Measurements from ENCODE around the gene NFIA.

The NFIA gene

DNA sequence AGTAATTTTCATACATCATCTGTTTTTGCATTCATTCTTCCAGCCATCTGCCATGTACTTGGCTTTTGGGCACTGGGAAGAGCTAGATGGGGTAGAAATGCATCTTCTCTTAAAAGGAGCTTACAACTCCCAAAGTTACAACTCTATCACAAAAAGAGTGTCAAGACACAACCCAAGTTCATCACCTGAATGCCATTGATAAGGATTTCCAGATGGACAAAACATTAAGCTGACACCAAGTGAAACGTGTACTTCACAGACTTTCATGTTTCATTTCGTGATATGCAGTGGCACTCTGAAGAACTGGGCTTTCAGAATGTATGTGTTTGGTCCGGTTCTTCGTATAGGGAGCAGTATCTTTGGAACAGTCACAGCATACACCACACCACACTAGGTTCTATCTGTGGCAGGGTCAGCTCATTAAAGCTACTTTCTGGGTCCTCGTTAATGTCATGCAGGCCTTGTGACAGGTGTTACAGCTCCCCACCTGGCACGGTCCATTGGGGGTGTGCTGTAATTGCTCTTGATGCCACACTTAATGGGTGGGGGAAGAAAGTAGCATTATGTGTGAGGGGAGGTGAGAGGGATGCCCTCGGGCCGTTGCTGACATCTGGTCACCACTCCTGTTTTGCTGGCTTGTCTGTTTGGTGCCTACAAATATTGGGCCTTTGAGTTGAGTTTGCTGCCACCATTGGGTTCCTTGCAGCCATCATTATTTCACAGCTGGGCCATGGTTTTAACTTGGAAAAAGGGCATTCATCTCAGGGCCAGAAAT is 164.9 kb downstream of the NFIA start:
- no peak for DNase-seq (ENCODE audit: low read depth)

GRCh38 chr1:61247881-61248752 is 165.8 kb downstream of the NFIA start:
- no peak for DNase-seq (ENCODE audit: low read depth)

DNA sequence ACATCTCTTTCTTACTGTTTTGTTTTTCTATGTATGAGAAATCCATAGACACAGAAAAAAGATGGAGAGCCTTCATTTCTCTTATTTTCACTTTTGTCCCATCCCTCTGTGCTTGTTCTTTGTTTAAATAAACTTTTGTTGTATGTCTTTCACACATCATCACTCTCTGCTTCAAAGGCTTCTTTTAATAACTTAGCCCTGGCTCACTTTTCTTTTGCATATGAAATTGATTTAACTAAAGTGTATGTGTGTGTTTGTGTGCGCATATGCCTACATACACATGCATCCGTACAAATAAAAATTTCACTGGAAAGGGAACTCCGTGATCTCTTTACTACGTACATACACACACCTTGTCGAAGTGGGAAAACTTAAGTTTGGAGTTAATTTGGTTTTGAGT is 168.6 kb downstream of the NFIA start:
- DNase-seq (ENCODE audit: low read depth): no peak

DNA sequence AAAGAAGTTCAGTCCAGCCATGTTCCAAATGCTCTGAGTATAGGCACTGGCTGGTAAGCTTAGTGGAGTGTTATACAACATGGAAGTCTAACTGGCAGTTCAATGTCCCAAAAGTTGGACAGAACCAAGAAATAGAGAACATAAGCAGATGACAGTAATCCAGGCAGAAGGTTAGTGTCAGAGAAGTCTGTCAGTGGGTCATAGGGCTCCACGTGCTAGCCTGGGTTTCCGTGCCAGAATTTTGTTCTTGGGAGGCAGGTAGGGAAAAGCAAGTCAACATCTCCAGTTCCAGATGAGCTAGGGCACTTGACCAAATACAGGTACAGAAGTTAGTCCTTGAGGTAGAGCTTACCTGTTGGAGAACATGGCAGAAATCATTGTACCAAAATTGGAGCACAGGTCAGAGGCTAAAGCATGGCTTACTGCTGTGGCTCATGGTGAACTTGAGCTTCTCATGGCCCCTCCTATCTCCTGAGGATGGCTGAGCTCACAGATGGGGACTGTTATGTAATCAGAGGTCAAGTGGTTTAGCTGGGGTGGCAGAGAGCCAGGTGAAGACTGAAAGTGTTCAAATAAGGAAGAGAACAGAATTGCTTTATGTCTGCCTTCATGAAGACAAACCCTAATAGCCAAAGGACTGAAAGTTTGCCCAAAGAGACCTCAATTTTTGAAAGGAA is 170.8 kb downstream of the NFIA start:
- DNase-seq (ENCODE audit: low read depth): no peak

- no peak for DNase-seq (ENCODE audit: low read depth)
Observed at GRCh38 chr1:61253912-61254633, 171.7 kb downstream of the NFIA start.

GRCh38 chr1:61254634-61255357 is 172.4 kb downstream of the NFIA start:
- DNase-seq (ENCODE audit: low read depth): no peak

DNA sequence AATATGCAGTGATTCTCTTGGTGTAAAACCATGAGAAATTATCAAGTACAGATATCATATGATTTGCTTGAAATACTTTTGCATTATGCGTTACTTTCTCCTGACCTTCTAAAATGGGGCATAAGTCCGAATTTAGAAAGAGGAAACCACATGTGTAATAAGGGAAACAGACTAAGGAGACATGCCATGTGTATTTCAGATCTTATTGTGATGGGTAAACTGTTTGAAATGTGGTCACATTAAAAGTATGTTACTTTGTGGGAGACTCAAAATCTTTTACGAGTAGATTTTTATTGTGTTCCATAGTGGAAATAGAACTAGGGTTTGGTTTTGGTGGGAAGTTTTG is 173.0 kb downstream of the NFIA start:
- no peak for DNase-seq (ENCODE audit: low read depth)

DNA sequence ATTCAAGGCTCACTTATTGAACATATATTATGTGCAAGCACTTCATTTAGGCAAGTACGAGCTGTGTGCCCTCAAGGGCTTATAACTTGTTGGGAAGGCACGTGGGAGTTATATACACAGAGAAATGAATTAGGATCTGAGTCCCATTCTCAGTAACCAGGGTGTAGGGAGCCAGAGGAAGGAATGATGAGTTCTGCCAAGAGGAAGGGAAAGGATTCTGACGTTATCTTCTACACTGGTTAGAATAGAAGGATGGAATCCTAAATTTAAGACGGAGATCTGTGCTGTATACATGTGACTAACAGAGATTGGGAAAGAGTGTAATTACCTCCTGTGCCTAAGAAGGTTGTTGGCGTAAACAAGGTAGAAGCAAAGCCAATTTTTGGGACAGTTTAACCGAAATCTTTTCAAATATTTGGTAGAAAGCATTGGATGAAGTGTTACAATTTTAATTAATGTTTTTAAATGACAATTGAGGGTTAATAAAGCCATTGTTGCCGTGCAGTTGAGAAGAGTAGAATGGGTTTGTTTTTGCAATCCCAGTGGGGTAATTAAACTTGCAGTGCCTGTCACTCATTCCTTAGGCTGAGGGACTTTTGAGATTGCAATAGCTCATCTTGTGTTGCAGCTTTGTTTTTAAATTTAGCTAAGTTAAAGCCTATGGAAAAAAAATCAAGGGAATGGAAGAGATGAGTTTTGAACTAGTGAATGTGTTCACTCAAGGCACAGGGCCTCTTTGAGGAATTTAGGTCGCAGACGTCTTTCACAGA is 177.2 kb downstream of the NFIA start:
- DNase-seq (ENCODE audit: low read depth): no peak

DNA sequence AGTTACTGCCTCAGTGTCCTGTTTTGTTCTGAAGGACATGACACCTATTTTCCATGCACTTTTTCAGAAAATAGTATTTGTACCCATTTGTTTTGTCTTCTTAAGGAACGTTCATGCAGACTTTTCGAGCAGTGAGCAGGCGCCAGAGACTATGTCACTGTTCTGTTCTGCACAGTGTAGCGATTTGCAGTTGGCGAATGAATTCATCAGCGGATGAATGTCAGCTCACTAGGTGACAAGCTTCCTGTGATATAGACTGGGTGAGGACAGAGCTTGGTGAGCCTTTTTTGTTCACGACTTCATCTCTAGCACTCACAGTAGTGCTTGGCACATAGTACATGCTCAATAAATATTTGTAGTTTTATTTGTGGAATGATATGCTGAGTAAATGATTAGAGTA is 177.8 kb downstream of the NFIA start:
- DNase-seq (ENCODE audit: low read depth): no peak

- DNase-seq (ENCODE audit: low read depth): no peak
Observed at GRCh38 chr1:61261595-61261994, 179.2 kb downstream of the NFIA start.

DNA sequence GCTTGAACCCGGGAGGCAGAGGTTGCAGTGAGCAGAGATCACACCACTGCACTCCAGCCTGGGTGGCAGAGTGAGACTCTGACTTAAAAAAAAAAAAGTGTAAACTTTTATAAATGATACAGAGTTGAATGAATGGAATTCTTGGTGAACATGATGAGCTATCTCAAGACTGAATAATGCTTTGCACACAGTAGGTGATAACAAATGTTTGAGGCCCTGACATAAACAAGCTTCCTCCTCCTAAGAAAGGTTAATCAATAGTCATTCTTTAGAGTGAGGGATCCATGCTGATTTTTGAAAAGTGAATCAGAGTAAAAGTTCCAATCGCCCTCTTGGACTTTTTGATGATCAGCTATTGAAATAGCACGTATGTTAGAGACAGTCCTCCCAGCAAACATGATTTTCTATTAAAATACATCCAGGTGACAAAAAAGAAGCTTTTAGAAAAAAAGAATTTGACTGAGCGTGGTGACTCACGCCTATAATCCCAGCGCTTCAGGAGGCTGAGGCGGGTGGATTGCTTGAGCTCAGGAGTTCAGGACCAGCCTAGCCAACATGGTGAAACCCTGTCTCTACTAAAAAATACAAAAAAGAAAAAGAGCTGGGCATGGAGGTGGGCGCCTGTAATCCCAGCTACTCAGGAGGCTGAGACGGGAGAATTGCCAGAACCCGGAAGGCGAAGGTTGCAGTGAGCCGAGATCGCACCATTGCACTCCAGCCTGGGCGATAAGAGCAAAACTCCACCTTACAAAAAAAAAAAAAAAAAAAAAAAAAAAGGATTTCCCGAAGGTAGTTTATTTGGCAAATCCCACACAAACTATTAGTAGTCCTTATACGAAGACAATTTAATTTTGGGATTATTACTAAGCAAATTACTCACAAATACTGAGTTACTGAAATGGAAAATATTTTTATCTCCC is 181.8 kb downstream of the NFIA start:
- DNase-seq (ENCODE audit: low read depth): no peak

- no peak for DNase-seq (ENCODE audit: low read depth)
Observed at GRCh38 chr1:61264825-61265242, 182.5 kb downstream of the NFIA start.

DNA sequence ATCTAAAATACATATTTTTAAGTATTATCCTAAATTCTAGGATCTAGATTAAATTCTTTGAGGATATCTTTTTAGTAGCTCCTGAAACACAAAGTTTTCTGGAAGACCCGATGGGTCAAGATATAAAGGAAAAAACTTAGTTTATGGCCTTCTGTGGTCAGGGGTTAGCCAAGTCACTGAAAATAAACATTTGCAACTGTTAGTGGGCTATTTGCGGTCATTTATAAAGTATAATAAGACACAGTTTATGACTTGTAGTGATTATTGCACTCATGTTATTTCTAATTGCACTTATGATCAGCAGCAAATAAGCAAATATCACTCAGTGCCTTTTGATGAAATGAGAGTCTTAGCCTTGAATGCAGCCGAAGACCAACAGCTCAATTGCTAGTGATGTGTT is 183.3 kb downstream of the NFIA start:
- DNase-seq (ENCODE audit: low read depth): no peak

- no peak for DNase-seq (ENCODE audit: low read depth)
Observed at GRCh38 chr1:61266738-61267137, 184.4 kb downstream of the NFIA start.

DNA sequence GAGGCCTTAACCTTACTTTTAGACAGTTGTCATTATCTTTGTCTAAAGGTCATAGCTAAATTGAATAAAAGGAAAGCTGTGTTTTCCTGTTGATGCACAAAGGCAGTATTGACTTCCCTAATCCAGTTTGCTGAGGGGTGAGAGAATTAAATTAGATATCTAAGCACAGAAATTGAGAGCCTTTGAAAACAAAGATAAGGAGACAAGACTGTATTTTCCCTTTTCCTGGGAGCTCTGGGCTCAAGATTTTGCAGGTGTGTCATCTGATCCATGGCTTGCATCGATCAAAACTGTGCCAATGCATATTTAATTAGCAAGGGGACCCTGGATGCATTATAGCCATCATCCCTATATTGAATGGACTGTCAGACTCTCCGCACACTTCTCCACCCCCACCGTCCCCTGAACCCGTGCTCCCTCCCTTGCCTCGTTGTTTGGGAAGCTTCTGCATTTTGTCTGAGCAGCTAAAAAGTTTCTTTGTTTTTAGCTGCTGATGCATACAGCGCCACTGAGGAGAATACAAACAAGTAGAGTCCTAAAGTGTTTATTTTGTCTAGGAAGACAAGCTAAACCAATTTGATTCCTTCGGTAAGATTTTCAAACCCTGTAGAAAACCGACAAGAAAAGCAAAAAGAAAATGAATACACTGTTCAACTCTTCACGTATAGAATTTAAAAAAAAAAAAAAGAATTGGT is 186.3 kb downstream of the NFIA start:
- no peak for DNase-seq (ENCODE audit: low read depth)

DNA sequence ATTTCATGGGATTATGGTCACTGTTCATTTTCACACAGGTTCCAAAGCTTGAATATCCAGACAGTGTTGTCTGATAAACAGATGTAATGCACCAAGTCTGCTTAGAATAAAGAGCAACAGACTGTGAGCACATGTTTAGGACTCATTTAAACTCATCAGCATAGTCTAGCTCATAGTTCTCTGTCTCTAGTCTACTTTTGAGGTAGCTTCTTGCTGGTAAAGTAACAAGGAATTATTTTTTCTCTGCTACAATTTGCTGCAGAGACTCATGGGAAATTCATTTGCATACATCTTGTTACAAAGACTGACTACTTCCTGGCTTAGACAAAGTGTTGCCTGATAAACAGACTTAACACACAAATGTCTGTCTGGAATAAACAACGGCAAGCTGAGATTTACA is 187.2 kb downstream of the NFIA start:
- DNase-seq (ENCODE audit: low read depth): no peak

GRCh38 chr1:61270107-61270506 is 187.7 kb downstream of the NFIA start:
- DNase-seq (ENCODE audit: low read depth): no peak

- DNase-seq (ENCODE audit: low read depth): no peak
Observed at GRCh38 chr1:61270761-61271411, 188.5 kb downstream of the NFIA start.

DNA sequence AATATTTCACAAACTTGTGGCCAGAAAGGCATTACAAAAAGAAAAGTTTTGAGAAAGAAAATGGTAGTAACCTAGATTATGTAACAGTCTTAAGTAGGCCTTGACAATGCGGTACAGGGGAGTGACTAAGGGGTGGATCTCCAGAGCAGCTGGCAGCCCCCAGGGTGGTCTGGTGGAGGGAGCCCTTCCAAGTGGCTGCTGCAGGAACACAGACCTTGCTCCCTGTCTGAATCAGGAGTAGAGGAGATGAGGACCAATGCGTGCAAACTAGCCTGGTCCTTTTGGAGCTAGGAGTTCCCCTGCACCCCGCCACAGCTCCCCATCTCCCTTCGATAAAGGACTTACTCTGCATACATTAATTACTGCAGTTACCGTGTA is 189.0 kb downstream of the NFIA start:
- DNase-seq (ENCODE audit: low read depth): no peak

Data from stimulated activated CD4-positive, alpha-beta T cell treated with anti-CD3 and anti-CD28 coated beads, Interleukin-2, amount 100 ng/mL, for 4 hours (primary cell).